HL-60 (cell line): ENCODE results near the gene AUP1.

Experiments
- DNase-seq, 2 experiments: peaks; one replicate each; pipeline ENCODE4 v3.0.0-alpha.2; 2010 to 2020; ENCODE audit warnings: low read depth in 1 of 2, low spot score in 1 of 2
- H3K27ac ChIP-seq: fragments of 250-450 bp; sonication (Bioruptor Pico); replicated peaks from 2 replicates; pipeline ENCODE4 v1.5.1; 2020; ENCODE audit warnings: mild to moderate bottlenecking, moderate library complexity
- H3K27me3 ChIP-seq: fragments of 250-450 bp; sonication (Bioruptor Pico); 2 replicates; pipeline ENCODE4 v1.5.1; 2021; ENCODE audit warnings: mild to moderate bottlenecking, moderate library complexity; ENCODE audit not compliant: insufficient read depth, poor library complexity, severe bottlenecking
- H3K4me3 ChIP-seq: replicated peaks from 2 replicates; pipeline ENCODE4 v1.5.1; 2011; ENCODE audit warnings: mild to moderate bottlenecking, control low read depth, low read length; ENCODE audit not compliant: insufficient read depth
- GABPA ChIP-seq: IDR thresholded peaks from 2 replicates; pipeline ENCODE4 v1.6.1; 2012; ENCODE audit warnings: low read depth
- POLR2AphosphoS5 ChIP-seq: IDR thresholded peaks from 2 replicates; pipeline ENCODE4 v1.6.1; 2012; ENCODE audit warnings: low read depth
- SPI1 ChIP-seq: IDR thresholded peaks from 2 replicates; pipeline ENCODE4 v1.6.1; 2012; ENCODE audit warnings: low read depth, mild to moderate bottlenecking, borderline replicate concordance
- TF ChIP-seq, protein P1 (sequence below): IDR thresholded peaks from 2 replicates; pipeline ENCODE4 v1.6.1; 2012; ENCODE audit warnings: low read depth; ENCODE audit not compliant: insufficient replicate concordance
- TF ChIP-seq, protein P2 (sequence below): IDR thresholded peaks from one replicate; pipeline ENCODE4 v1.5.1; 2011; ENCODE audit warnings: low read length, control low read depth, inconsistent platforms; ENCODE audit not compliant: insufficient read depth

The AUP1 gene

DNA sequence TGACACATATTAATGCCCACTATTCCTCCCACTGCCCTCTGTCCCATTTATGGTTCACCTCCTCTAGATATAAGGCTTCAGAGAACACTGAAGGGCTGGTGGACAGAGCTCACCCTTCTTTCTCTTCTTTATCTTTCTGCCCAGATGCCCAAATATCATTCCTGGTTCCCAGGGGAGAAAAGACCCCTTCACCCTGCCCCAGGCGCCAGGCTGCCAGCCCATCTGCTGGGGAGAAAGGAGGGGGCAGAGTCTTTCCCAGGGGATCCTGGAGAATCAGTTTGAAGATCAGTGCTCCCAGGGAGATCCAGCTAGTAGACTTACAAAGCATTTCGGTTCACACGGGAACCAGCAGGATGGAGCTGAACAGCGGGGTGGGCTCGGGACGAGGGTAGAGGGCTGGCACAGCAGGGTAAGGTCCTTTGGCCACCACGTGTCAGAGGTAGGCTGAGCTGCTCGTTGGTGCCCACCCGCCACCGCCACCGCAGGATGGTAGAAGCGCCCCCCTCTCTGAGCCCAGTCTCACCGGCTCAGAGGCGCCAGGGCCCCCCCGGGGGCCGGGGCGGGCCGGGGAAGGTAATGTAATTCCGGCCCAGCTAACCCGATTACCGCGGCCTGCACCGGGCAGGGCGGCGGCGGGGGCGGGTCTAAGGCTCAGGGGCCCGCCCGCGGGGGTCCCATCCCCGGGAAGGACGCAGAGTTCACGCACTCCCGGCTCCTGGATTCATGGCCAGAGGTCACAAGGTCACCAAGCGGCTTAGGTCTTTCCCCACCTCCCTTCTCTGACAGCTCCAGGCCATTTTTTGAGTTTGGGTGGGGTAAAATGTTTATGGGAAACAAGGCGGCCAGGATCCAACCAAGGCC, 16.5 kb downstream of the AUP1 start:
- no peak for DNase-seq
- TF ChIP-seq GABPA (no peak), SPI1 (no peak), POLR2AphosphoS5 (no peak)
- TF ChIP-seq, protein P1, sequence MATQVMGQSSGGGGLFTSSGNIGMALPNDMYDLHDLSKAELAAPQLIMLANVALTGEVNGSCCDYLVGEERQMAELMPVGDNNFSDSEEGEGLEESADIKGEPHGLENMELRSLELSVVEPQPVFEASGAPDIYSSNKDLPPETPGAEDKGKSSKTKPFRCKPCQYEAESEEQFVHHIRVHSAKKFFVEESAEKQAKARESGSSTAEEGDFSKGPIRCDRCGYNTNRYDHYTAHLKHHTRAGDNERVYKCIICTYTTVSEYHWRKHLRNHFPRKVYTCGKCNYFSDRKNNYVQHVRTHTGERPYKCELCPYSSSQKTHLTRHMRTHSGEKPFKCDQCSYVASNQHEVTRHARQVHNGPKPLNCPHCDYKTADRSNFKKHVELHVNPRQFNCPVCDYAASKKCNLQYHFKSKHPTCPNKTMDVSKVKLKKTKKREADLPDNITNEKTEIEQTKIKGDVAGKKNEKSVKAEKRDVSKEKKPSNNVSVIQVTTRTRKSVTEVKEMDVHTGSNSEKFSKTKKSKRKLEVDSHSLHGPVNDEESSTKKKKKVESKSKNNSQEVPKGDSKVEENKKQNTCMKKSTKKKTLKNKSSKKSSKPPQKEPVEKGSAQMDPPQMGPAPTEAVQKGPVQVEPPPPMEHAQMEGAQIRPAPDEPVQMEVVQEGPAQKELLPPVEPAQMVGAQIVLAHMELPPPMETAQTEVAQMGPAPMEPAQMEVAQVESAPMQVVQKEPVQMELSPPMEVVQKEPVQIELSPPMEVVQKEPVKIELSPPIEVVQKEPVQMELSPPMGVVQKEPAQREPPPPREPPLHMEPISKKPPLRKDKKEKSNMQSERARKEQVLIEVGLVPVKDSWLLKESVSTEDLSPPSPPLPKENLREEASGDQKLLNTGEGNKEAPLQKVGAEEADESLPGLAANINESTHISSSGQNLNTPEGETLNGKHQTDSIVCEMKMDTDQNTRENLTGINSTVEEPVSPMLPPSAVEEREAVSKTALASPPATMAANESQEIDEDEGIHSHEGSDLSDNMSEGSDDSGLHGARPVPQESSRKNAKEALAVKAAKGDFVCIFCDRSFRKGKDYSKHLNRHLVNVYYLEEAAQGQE = no peak
- TF ChIP-seq, protein P2, sequence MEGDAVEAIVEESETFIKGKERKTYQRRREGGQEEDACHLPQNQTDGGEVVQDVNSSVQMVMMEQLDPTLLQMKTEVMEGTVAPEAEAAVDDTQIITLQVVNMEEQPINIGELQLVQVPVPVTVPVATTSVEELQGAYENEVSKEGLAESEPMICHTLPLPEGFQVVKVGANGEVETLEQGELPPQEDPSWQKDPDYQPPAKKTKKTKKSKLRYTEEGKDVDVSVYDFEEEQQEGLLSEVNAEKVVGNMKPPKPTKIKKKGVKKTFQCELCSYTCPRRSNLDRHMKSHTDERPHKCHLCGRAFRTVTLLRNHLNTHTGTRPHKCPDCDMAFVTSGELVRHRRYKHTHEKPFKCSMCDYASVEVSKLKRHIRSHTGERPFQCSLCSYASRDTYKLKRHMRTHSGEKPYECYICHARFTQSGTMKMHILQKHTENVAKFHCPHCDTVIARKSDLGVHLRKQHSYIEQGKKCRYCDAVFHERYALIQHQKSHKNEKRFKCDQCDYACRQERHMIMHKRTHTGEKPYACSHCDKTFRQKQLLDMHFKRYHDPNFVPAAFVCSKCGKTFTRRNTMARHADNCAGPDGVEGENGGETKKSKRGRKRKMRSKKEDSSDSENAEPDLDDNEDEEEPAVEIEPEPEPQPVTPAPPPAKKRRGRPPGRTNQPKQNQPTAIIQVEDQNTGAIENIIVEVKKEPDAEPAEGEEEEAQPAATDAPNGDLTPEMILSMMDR = no peak
- peaks cover 59% of the 10 kb centered on the region for H3K27me3 ChIP-seq
- H3K4me3 ChIP-seq = no peak overlapping the region
- no peak overlapping the region for H3K27ac ChIP-seq

DNA sequence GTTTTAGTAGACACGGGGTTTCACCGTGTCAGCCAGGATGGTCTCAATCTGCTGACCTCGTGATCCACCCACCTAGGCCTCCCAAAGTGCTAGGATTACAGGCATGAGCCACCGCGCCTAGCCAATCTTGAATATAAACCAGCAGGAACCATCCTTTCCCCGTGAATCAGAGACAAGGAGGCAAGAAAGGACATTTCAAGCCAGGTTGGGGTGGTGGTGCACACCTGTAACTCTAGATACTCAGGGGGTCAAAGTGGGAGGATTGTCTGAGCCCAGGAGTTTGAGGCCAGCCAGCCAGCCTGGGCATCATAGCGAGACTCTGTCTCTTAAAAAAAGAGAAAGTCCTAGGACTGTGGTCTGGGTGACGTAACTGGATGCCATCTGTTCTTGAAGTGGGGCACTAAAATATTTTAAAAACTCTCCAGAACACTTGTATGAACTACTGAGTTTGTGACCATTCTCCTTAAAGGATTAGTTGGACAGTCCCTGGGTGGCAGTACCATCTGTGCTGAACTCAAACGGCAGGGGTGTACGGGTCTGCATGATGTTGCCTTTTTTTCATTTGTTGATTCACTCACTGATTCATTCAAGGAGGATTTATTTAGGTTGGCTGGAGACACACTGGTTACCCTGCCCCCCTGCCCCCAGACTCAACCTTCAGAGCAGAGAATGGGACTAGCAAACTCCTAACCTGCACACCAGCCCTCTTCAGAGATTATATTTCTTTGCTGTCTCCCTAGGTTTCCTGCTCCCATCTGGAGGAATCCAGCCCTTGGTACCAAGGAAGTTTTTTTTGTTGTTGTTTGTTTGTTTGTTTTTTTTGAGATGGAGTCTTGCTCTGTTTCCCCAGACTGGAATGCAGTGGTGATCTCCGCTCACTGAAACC, 18.2 kb downstream of the AUP1 start:
- DNase-seq = no peak
- Histone ChIP-seq H3K27me3 (peaks cover 44% of the 10 kb centered on the region), H3K27ac (no peak overlapping the region), H3K4me3 (no peak overlapping the region)
- TF ChIP-seq, protein P1 = no peak
- TF ChIP-seq POLR2AphosphoS5 (no peak), GABPA (no peak), SPI1 (no peak)
- TF ChIP-seq, protein P2 = no peak

DNA sequence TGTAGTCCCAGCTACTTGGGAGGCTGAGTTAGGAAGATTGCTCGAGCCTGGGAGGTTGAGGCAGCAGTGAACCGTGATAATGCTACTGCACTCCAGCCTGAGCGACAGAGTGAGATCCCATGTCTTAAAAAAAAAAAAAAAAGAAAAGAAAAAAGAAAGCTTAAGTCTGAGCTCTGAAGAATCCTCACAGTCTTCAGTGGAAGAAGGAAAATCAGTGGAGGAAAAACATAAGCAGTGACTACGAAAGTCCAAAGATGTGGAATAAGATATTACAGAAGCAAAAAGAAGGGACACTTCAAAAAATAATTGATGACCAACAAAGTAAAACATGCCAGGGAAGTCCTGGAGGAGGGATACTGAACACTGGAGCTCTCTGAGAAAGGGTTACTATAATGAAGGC, 19.2 kb downstream of the AUP1 start:
- Histone ChIP-seq H3K27ac (no peak overlapping the region), H3K4me3 (no peak overlapping the region), H3K27me3 (peaks cover 35% of the 10 kb centered on the region)
- TF ChIP-seq GABPA = no peak
- no peak for TF ChIP-seq POLR2AphosphoS5
- TF ChIP-seq SPI1 = no peak
- TF ChIP-seq, protein P2 = no peak
- DNase-seq = no peak
